ENCODE data around the gene EPHA10. TPM values are rescaled to one million over a fixed set of nuclear protein-coding genes. Genes with fewer than 3 reads are reported as not detected.
"Not testable (repeated sequence)": the region's sequence is repeated elsewhere in the genome, so short reads cannot be mapped to it uniquely, and the experiment has no call there.

EPHA10 gene
- total and polyA plus RNA-seq, 12 donors = 0.04 to 0.15 (median 0.06) TPM; not detected in 6

GRCh38 chr1:37741662-37742061 lies 23.3 kb downstream of the EPHA10 start:
- Histone ChIP-seq H3K36me3 (no peaks in the 10 kb centered on the region), H3K27ac (no peak overlapping the region), H3K4me3 (no peak overlapping the region), H3K27me3 (peaks cover 0 to 61% (median 40%) of the 10 kb centered on the region in 7 donors), H3K4me1 (no peaks in the 10 kb centered on the region), H3K9me3 (peaks cover 0 to 9% (median under 1%) of the 10 kb centered on the region in 11 donors)
- intact Hi-C loops (cut with DNase I) = no loop called here
- no peak for ATAC-seq
- DNase-seq = no peak
- 29% methylated on average over 6 of the region's 6 CpGs for WGBS, 2 donors
- no peak for TF ChIP-seq CTCF (IDR thresholded peaks at IDR 0.05)

GRCh38 chr1:37741130-37741529 lies 23.8 kb downstream of the EPHA10 start:
- Histone ChIP-seq H3K27ac (no peak overlapping the region), H3K36me3 (no peaks in the 10 kb centered on the region), H3K4me1 (no peaks in the 10 kb centered on the region), H3K27me3 (peaks cover 0 to 62% (median 41%) of the 10 kb centered on the region in 7 donors), H3K4me3 (no peak overlapping the region), H3K9me3 (peaks cover 0 to 7% (median 0%) of the 10 kb centered on the region in 11 donors)
- 53 to 58% methylated on average over 9 of the region's 9 CpGs for WGBS, 2 donors
- no peak for TF ChIP-seq CTCF (IDR thresholded peaks at IDR 0.05)
- ATAC-seq = no peak
- no peak for DNase-seq
- intact Hi-C loops (cut with DNase I) = no loop called here

- Histone ChIP-seq H3K4me3 (no peak overlapping the region), H3K27ac (no peak overlapping the region), H3K36me3 (no peaks in the 10 kb centered on the region), H3K9me3 (peaks cover 0 to 7% (median 0%) of the 10 kb centered on the region in 11 donors), H3K27me3 (peaks cover 0 to 77% (median 56%) of the 10 kb centered on the region in 7 donors), H3K4me1 (no peaks in the 10 kb centered on the region)
- intact Hi-C loops (cut with DNase I) = no loop called here
- 90 to 94% methylated on average over 2 of the region's 2 CpGs for WGBS, 2 donors
- ATAC-seq = no peak
- DNase-seq = no peak
- TF ChIP-seq CTCF (IDR thresholded peaks at IDR 0.05) = no peak
Measured at GRCh38 chr1:37739222-37739621, 25.7 kb downstream of the EPHA10 start.

GRCh38 chr1:37738619-37739018 lies 26.3 kb downstream of the EPHA10 start:
- H3K27ac ChIP-seq; intact Hi-C loops (cut with DNase I); H3K4me3 ChIP-seq; ATAC-seq; DNase-seq; H3K36me3 ChIP-seq; H3K4me1 ChIP-seq; H3K9me3 ChIP-seq: not testable (repeated sequence)
- WGBS, 2 donors = 87 to 90% methylated on average over 4 of the region's 4 CpGs
- peaks cover 0 to 78% (median 59%) of the 10 kb centered on the region in 7 donors for H3K27me3 ChIP-seq

GRCh38 chr1:37737975-37738374 lies 26.9 kb downstream of the EPHA10 start:
- 78 to 81% methylated on average over 7 of the region's 7 CpGs for WGBS, 2 donors
- H3K27ac ChIP-seq; H3K36me3 ChIP-seq; H3K9me3 ChIP-seq; DNase-seq; ATAC-seq; H3K4me3 ChIP-seq; intact Hi-C loops (cut with DNase I); H3K4me1 ChIP-seq: not testable (repeated sequence)
- H3K27me3 ChIP-seq = peaks cover 0 to 78% (median 62%) of the 10 kb centered on the region in 7 donors

Measured in heart right ventricle (tissue), 16 donors.